Endometrium (tissue), 2 donors: ENCODE data around the gene DNAH5.
"Not testable (repeated sequence)": the region's sequence is repeated elsewhere in the genome, so short reads cannot be mapped to it uniquely, and the experiment has no call there.

ENCODE experiments used
- FAIRE-seq: peaks from 2 replicates; lab custom pipeline; 2012; peaks lifted over from hg19 to GRCh38; lab: Jason Lieb, UNC
- donor health status: control.
- donor health status: control.

DNAH5 gene

DNA sequence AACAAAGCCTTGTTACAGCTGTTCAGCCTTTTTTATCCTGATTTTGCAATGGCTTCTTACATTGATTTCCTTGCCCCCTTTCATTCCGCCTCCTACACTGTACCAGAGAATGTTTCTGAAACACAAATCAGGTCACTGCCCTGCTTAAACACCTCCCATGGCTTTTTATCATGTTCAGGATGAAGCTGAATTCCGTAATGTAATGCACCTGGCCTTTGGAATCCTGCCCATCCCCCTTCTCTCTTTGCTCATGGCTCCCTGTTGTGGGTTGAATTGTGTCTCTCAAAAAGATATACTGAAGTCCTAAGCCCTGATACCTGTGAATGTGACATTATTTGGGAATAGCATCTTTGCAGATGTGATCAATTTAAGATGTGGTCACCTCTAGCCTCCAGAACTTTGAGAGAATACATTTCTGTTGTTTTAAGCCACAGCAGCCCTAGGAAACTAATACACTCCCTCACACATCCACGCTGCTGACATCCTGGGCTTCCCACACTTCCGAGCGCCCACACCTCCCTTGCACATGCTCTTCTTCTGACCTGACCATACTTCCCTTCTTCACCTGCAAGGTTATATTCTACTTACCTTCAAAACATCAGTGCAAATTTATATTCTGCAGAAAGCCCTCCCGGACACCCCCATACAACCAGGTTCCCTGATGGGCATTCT lies 101.2 kb downstream of the DNAH5 start:
- no peak for FAIRE-seq

GRCh38 chr5:13833440-13833839 lies 111.0 kb downstream of the DNAH5 start:
- no peak for FAIRE-seq

GRCh38 chr5:13831351-13831750 lies 113.1 kb downstream of the DNAH5 start:
- no peak for FAIRE-seq

DNA sequence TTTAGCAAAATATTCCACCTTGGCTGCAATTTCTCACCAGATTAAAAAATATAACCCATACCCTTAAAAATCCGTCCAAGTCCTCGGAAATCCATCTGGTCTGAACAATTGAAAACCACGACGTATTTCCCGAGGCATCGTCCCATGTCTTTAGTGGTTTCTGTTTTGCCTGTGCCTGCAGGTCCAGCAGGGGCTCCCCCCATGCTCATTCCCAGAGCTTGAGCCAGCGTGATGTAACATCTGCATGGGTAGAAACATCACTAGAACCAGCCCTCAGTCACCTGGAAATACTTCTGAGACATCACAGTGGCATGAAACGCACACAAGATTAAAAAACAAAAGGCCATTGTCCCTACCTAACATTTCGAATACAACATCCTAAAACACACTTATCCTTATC lies 114.0 kb downstream of the DNAH5 start:
- no peak for FAIRE-seq

DNA sequence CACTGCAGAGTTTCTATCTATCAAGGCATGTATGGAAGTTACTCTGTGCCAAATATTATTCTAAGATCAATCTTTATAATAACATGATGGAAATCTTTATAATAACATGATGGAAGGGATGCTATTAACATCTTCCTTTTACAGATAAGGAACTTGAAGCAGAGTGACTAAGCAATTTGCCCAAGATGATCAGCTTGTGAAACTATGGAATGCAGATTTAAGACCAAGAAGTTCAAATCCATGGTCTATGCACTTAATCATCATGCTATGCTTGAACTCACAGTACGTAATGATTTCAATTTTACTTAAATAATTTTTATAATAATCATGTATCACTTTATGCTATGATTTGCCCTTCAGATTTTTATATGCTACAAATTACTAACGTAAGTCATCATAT lies 123.1 kb downstream of the DNAH5 start:
- FAIRE-seq, result no peak

DNA sequence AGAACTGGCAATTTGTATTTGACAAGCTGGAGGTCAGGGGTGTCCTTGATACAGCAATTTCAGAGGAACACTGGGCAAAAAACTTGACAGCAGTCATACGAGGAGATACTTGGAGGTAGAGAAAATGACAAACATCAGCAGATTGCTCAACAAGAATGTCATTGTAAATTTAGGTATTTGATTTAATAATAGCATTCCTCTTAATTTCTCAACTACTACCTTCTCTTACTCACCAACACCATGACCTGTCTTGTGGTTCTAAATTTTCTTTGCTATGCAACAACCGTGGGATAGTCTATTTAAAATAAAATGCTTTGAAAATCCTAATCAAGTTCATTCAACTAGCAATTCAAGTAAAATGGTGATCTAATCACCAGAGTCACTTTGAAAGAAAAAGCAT lies 128.4 kb downstream of the DNAH5 start:
- FAIRE-seq, result no peak

GRCh38 chr5:13814301-13814700 lies 130.2 kb downstream of the DNAH5 start:
- FAIRE-seq, result no peak

- no peak for FAIRE-seq
These were observed 134.6 kb downstream of the DNAH5 start for GRCh38 chr5:13809921-13810320.

- FAIRE-seq, result no peak
These were observed 140.2 kb downstream of the DNAH5 start for GRCh38 chr5:13804336-13804735.

DNA sequence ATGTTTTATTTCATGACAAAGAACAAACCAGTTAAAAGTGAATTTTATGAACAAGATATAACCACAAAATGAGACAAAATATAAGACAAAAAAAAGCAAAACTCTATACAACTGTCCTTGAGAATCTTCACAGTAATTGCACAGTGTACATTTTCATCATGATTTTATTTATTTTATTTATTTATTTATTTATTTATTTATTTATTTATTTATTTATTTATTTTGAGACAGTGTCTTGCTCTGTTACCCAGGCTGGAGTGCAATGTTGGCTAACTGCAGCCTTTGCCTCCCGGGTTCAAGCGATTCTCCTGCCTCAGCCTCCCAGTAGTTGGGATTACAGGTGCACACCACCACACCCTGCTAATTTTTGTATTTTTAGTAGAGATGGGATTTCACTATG lies 145.9 kb downstream of the DNAH5 start:
- not testable (repeated sequence) for FAIRE-seq

DNA sequence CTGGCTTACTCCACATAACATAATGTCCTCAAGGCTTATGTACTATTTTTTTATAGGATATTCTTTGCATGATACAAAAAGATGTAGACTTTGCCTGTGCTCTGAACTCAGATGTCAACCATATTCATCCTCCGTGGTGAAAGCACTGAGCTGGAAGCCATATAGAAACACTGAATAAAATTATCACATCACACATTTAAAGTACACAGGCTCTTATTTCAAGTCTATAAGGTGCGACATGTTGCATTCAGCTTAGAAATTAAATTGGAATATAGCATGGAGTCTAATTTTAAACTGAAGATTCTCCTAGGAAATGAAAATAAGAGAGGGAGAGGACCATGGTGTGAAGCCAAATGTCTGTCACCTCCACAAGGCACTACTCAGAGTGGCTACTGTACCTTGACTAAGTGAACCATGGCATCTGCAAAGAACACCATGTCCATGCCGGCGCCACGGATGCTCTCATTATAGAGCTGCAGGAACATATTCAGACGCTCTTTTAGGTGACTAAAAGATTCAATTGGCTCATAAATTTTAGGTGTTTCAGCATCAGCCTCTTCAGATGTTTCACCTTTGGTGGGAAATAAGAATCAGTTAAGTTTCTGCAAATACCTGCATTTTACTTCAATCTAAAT lies 158.6 kb downstream of the DNAH5 start:
- FAIRE-seq, result no peak

DNA sequence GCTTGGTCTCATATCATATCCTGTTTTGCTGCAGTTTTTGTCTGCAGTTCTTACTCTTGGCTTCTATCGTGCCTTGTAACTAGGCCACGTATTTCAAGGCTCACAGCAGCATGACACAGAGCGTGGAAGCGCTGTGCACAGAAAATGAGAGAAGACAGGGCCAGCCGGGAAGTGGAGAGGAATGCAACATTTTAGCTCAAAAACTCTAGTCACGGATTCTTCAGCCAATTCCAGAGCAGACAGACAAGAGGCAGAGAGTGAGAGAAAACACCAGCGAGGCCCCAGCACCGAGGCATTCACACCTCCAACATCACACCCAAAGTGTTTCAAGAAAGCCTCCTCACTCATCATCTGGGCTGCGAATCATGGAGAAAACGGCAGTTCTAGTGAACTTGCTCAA lies 160.8 kb downstream of the DNAH5 start:
- no peak for FAIRE-seq

GRCh38 chr5:13780081-13780480 lies 164.4 kb downstream of the DNAH5 start:
- FAIRE-seq, result no peak

DNA sequence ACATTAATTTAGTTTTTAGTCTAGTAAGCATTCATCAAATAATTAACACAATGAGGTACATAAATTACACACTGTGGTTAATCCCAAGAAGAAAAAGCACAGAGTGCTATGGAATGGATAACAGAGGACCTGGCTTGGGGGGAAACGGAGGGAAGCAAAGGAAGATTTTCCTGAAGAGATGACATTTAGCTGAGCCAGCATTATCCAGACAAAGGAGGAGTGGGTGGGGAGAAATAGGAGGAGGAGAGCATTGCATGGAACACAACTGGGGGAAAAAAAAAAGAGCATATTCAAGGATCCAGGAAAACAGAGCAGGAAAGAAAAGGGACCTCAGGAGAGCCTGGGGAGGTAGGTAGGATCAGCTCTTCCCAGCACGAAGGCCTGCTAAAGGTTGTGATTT lies 170.8 kb downstream of the DNAH5 start:
- no peak for FAIRE-seq

DNA sequence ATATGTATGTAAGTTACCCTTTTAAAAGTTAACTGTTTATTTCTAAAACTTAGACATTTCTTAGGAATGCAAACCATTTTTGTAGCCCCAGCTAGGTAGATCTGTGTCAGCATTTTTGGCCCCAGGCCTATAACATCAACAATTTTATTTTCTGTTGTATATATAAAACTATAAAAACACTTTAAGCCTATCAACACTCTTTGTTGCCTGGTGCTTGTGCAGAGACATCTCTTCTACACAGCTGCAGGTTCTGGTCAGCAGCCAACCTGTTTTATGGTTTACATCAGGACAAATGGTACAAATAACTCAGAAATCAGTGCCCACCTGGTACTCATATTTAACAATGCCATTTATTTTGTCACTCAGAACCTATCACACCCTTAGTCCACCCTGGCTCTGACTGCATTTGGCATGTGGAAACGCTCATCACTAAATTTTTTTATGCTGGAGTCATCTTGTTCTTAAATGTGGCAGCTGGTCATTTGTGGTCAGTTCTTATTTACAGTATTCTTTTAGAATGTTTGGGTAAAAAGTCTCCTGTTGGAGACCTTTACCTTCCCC lies 173.4 kb downstream of the DNAH5 start:
- FAIRE-seq, result no peak

DNA sequence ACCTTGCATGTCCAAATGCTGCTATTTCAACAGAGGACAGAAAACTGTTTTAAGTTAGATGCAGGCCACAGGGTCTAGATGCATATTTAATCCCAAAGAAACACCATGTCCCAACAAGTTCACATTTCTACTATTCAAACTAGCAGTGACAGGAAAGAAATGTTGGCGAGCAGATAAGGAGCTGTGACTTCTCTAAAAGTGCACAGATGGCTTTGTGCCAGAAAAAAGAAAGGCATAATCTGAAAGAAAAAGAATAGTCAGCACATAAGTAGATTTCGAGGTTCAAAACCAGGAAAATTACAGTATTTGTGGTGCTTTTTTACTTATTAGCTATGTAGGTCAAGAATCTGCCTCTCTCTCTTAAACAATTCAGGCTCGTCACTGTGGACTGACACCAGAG lies 178.3 kb downstream of the DNAH5 start:
- FAIRE-seq, result no peak

GRCh38 chr5:13763719-13764118 lies 180.8 kb downstream of the DNAH5 start:
- FAIRE-seq, result no peak

GRCh38 chr5:13749766-13750165 lies 194.7 kb downstream of the DNAH5 start:
- FAIRE-seq, result no peak

DNA sequence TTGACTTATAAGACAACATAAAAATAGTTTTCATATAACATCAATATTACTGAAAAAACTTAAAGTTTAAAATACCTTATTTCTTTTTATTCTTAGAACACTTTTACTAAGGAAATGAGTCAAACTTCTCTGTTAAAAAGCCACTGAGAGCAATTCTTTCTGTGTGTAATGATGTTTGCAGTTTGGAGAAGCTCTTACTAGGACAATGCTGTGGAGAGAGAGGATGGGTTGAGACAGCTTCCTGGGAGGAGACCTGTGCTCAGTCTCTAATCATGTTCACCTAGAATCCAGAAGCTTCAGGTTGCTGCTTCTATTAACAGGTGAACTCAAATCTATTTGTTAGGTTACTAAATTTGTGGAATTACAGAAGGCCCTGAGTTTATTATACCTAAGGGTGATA lies 198.5 kb downstream of the DNAH5 start:
- no peak for FAIRE-seq

DNA sequence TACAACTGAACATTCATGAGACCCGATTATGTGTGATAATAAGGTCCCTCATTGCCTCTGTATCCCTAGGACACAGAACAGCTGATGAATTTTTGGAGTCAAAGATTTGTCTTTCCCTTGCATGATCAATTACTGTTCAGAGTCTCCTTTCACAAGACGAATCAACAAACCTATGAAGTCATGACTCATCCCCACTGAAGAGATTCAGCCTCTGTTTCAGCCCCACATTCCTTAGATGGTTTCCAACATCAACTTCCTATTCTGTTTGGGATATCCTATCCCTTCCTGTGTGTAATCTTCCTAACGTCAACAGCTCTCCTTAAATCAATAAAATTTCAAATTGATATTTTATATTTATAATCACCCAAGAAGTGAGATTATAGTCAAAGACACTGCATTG lies 199.0 kb downstream of the DNAH5 start:
- FAIRE-seq, result no peak

GRCh38 chr5:13740471-13740870 lies 204.0 kb downstream of the DNAH5 start:
- FAIRE-seq, result no peak

DNA sequence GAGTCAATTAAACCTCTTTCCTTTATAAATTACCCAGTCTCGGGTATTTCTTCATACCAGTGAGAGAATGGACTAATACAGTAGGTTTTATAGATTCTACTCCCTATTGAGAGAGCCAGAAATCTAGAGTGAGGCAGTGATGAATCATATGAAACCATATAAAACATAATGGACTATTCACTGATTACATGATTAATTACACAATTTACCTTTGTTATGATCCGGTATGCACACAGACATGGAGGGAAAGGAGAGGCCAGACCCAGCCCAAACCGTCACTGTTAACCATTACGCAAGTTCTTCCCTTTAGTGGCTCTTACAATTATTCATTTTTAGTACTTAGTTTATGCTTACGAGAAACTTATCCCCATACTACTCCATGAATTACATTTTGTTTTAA lies 205.0 kb downstream of the DNAH5 start:
- FAIRE-seq, result no peak

DNA sequence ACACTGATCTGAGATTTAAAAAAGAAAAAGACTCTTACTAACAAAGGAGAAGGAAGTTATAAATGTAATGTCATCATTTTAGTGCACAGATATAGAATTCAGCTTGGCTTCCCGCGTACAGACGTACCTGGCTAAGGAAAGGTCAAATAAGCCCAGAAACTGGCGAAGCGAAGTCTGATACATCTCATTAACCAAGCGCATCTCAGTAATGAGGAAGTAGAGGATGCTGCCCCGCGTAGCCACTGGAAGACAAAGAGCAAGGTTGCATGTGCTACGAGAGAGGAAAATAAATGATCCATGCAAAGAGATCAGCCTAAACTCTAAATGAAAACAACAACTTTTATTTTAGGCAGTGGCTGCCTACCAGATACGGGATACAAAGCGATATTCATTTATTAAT lies 208.8 kb downstream of the DNAH5 start:
- no peak for FAIRE-seq

DNA sequence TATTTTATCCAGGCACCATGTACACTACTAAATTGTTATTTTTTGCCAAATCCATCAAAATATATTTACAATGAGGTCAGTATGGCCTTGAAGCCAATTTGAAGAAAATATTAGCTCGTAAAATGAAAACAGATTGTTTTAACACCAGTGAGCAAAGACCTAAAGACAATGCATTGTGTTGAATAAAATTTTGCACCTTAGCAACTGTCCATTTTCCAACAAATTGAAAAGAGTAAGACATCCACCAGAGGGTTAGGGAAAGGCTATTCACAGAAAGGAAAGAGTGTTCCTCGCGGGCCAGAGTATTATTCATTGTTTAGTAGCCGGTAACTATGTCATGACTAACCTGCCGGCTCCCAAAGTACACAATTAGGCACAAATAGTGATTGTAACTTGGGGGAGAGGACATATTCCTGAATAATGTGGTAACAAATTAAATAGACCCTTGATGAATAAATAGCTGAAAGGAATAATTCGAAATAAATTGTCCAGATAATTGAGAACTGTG lies 213.3 kb downstream of the DNAH5 start:
- peak; percentile 26 for FAIRE-seq
